Measurements from ENCODE around the gene ECT2L. TPM values are rescaled to one million over a fixed set of nuclear protein-coding genes. Genes with fewer than 3 reads are reported as not detected.
A peak's percentile ranks its signal among the peaks of the same experiment; 100 is the strongest.

Gene ECT2L
- total RNA-seq, 1 donor from 2014 or later, result 0.31 TPM

- DNase-seq, result peak; percentile 65
These were observed 66.6 kb downstream of the ECT2L start for GRCh38 chr6:138862456-138862855.

- peak; percentile 45 for DNase-seq
These were observed 67.4 kb downstream of the ECT2L start for GRCh38 chr6:138863321-138863720.

GRCh38 chr6:138864343-138864890, 68.5 kb downstream of the ECT2L start:
- peak; percentile 44 for DNase-seq

GRCh38 chr6:138865480-138866109, 69.7 kb downstream of the ECT2L start:
- DNase-seq, result peak; percentile 38

GRCh38 chr6:138868181-138868580, 72.3 kb downstream of the ECT2L start:
- DNase-seq, result peak; percentile 25

GRCh38 chr6:138869398-138869797, 73.5 kb downstream of the ECT2L start:
- DNase-seq, result peak; percentile 73

GRCh38 chr6:138873191-138873590, 77.3 kb downstream of the ECT2L start:
- DNase-seq, result no peak

DNA sequence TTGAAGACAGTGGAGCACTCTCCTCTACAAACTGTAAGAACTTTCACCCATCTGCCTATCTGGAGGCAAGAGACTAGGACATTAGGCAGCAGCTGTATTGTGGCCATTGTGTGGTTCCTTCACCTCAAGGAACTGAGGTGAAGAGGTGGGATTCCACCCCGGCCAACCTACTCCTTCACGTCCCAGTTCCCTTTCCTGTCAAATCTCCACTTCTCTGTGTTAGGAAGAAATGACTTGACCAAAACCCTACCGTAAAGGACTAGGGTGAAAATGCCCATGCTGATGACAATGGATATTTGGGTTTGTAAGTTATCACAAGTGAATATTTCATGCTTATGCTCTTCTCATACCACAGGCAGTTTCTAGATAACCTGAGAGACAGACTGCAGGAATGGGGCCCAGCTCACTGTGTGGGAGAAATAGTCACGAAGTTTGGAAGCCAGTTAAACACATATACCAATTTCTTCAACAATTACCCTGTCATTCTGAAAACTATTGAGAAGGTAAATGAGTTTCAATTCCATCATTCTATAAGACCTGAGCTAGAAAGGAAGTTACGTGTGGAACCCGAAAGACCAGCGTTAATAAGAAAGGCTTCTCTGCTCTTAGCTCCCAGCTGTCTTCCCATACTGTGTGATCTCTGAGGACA, 86.6 kb downstream of the ECT2L start:
- DNase-seq, result no peak

- DNase-seq, result no peak
These were observed 89.4 kb downstream of the ECT2L start for GRCh38 chr6:138885156-138885819.

DNA sequence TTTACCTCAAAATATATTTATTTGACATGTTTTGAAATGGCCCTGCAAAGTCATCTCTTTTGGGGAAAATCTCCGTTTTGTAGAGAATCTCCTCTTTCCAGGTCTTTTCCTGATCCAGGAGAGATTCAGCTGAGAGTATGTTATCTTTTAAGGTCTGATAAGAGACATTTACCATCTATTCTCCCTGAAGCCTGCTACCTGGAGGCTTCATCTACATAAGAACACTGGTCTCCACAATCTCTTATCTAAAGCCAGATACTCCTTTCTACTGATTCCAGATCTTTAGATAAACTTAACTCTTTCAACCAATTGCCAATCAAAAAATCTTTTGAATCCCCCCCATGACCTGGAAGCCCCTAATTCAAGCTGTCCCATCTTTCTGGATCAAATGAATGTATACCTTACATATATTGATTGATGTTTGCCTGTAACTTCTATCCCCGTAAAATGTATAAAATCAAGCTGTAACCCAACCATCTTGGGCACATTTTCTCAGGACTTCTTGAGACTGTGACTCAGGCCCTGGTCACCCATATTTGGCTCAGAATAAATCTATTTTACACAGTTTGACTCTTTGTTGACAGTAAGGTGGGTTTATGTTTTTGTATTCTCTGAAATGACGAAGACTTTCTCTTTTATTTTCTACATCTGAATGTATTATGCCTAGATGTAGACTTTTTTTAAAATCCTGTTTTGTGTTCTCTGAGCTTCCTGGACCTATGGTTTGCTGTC, 95.5 kb downstream of the ECT2L start:
- no peak for DNase-seq

GRCh38 chr6:138896104-138896756, 100.3 kb downstream of the ECT2L start:
- no peak for DNase-seq

- peak; percentile 55 for DNase-seq
These were observed 101.1 kb downstream of the ECT2L start for GRCh38 chr6:138897031-138897430.

DNA sequence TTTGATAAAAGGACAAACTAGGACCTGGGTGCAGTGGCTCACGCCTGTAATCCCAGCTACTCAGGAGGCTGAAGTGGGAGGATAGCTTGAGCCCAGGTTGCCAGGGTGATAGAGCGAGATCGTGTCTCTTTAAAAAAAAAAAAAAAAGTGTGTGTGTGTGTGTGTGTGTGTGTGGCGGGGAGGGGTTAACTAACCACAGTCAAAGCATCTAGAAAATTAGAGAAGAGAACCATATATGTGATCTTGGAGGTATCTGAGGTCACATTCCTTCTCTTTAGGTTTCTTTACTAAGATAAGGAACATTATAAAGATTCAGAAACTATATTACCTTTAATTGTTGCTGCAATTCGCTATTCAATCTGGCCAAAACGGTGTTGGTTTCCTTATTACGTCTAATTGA, 111.3 kb downstream of the ECT2L start:
- no peak for DNase-seq

- no peak for DNase-seq
These were observed 113.6 kb downstream of the ECT2L start for GRCh38 chr6:138909511-138909910.

GRCh38 chr6:138909975-138910374, 114.1 kb downstream of the ECT2L start:
- DNase-seq, result no peak

DNA sequence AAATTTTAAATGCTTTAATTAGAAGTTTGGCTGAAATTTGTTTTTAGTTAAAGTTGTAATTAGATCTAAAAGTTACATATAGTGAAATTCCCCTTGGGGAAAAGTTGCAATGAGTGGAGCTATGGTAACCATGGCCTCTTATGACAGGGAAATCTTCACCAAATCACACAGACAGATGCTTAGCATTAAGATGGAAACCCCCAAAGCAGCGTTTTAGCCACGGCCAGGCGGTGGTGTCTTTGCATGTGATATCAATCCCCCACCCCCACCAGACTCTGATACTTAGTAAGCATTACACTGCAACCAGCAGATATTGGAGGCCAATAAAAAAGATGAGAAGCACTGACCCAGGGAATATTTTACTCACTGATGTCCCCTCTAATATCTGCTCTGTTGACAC, 116.4 kb downstream of the ECT2L start:
- no peak for DNase-seq

GRCh38 chr6:138914701-138915100, 118.8 kb downstream of the ECT2L start:
- DNase-seq, result no peak

- DNase-seq, result no peak
These were observed 125.0 kb downstream of the ECT2L start for GRCh38 chr6:138920906-138921305.

DNA sequence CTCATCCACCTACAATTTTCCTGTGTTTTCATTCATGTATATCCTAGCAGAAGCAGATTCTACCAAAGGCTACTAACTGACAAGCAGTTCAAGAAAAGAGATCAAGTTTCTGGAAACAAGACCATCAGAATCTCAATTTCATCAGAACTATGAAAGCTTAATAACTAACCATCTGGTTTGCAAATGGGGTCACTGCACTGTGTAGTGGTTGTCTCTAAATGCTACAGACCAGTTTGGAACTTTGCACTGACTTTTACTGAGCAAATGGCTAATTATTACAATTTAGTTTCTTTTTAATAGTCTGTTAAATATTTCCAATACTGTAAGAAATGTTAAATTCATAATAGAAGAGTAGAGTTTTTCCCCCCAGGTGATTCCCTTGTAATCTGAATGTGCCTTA, 127.7 kb downstream of the ECT2L start:
- DNase-seq, result no peak

- DNase-seq, result no peak
These were observed 129.9 kb downstream of the ECT2L start for GRCh38 chr6:138925806-138926205.

DNA sequence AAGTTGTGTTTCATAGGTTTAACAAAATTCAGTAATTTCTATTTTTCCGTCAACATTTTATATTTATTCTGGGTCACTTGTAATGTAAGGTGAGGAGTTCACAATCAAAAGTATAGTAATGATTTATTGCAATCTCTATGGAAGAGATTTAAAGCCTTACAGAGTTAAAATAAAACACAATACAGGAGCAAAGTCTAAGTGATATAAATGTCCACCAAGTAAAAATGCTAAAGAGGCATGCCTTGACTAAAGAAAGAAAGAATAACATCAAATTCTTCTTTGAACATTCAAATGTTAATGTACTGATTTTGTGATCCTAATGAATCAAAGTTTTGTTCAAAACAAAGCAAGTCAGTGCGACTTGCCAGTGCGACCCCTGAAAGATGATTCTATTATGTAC, 130.7 kb downstream of the ECT2L start:
- DNase-seq, result no peak

DNA sequence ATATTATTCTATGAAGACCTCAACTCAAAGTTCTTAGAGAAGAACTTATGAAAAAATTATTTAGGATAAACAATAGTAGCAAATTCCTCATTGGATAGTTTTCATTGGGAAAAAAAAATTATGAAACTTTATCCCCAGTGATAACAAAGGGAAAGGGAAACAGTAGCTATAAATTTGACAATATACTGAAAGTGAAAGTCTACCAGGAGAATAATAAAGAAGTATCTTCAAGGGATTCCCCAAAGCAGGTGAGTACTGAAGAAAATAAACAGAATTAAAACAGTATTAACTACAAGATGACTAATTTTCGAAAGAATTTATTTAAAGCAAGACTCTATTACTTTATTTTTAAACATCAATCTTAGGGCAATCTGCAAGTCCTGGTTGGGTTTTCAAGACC, 135.8 kb downstream of the ECT2L start:
- no peak for DNase-seq

All from tongue (tissue), 2 donors.